Esophagus muscularis mucosa (tissue), 4 donors: ENCODE results near the gene RUFY1.

Experiments
- EP300 ChIP-seq: sonication (generic); formaldehyde crosslinking; IDR thresholded peaks from one replicate; pipeline ENCODE4 v1.6.1; 2017; ENCODE audit warnings: antibody characterized with exemption
- POLR2A ChIP-seq: fragments of 450-650 bp; IDR thresholded peaks from one replicate; pipeline ENCODE4 v1.6.1; 2017; ENCODE audit warnings: antibody characterized with exemption, moderate library complexity, mild to moderate bottlenecking, low read depth
- POLR2AphosphoS5 ChIP-seq, 2 donors: sonication (generic); formaldehyde crosslinking; IDR thresholded peaks; one replicate each; pipeline ENCODE4 v1.6.1; 2017; ENCODE audit warnings: antibody characterized with exemption in 2 of 2
- TF ChIP-seq, protein P1 (sequence below), 3 experiments: fragments of 200-600 bp in 2 of 3; fragments of 450-650 bp in 1 of 3; sonication (generic) in 2 of 3; IDR thresholded peaks; one replicate each; pipeline ENCODE4 v1.5.1; 2017 to 2019; ENCODE audit warnings: antibody characterized with exemption in 3 of 3, mild to moderate bottlenecking in 2 of 3, moderate library complexity in 1 of 3

- TF ChIP-seq, protein P1, sequence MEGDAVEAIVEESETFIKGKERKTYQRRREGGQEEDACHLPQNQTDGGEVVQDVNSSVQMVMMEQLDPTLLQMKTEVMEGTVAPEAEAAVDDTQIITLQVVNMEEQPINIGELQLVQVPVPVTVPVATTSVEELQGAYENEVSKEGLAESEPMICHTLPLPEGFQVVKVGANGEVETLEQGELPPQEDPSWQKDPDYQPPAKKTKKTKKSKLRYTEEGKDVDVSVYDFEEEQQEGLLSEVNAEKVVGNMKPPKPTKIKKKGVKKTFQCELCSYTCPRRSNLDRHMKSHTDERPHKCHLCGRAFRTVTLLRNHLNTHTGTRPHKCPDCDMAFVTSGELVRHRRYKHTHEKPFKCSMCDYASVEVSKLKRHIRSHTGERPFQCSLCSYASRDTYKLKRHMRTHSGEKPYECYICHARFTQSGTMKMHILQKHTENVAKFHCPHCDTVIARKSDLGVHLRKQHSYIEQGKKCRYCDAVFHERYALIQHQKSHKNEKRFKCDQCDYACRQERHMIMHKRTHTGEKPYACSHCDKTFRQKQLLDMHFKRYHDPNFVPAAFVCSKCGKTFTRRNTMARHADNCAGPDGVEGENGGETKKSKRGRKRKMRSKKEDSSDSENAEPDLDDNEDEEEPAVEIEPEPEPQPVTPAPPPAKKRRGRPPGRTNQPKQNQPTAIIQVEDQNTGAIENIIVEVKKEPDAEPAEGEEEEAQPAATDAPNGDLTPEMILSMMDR (IDR thresholded peaks at IDR 0.05) = no peak
- TF ChIP-seq POLR2A (no peak), POLR2AphosphoS5 (IDR thresholded peaks at IDR 0.05) (no peak), EP300 (no peak)
Observed at GRCh38 chr5:179599973-179600372, 49.6 kb downstream of the RUFY1 start.
